B cell (primary cell): ENCODE results near the gene MOB3B. TPM values are rescaled to one million over a fixed set of nuclear protein-coding genes. Genes with fewer than 3 reads are reported as not detected.

ENCODE experiments used
- ATAC-seq: fragments of 200-7000 bp; cut with Tn5 transposase; one replicate; pipeline ENCODE4 v1.10.0; 2021; ENCODE audit warnings: low read depth, mild to moderate bottlenecking, moderate number of reproducible peaks, moderate library complexity
- CTCF ChIA-PET: fragments of 350-600 bp; sonication (Branson Sonifier 250); formaldehyde crosslinking; loops from one replicate; lab custom pipeline; 2021; ENCODE audit warnings: antibody characterized with exemption, inconsistent platforms; lab: Charles Lee
- POLR2A ChIA-PET: fragments of 350-600 bp; sonication (Branson Sonifier 250); formaldehyde crosslinking; loops from one replicate; lab custom pipeline; 2021; ENCODE audit warnings: antibody characterized with exemption; lab: Charles Lee
- DNase-seq: peaks from one replicate; pipeline ENCODE4 v3.0.0; 2013
- H2AFZ ChIP-seq: 2 replicates; pipeline ENCODE4 v1.6.1; 2012; ENCODE audit warnings: mild to moderate bottlenecking, low read depth, low read length; ENCODE audit not compliant: insufficient read depth, poor library complexity, severe bottlenecking
- H3K27ac ChIP-seq, 2 donors: 1 replicate in 1 of 2; 2 replicates in 1 of 2; pipeline ENCODE4 v1.5.1; 2012 to 2013; ENCODE audit warnings: low read length in 2 of 2, mild to moderate bottlenecking in 2 of 2, moderate library complexity in 1 of 2
- H3K27me3 ChIP-seq, 4 experiments: fragments of 200-600 bp in 1 of 4; sonication (generic) in 1 of 4; replicated peaks in 1 of 4; 1 replicate in 2 of 4; 2 replicates in 2 of 4; pipeline versions ENCODE4 v1.6.1 to v1.7.0; 2013 to 2016; ENCODE audit warnings: low read length in 3 of 4, mild to moderate bottlenecking in 2 of 4, mixed read lengths in 1 of 4, moderate library complexity in 1 of 4; ENCODE audit not compliant: insufficient read depth in 4 of 4, control insufficient read depth in 3 of 4; ENCODE audit errors: control extremely low read depth in 1 of 4
- H3K36me3 ChIP-seq, 2 experiments: replicated peaks in 1 of 2; 1 replicate in 1 of 2; 2 replicates in 1 of 2; pipeline versions ENCODE4 v1.6.1 to v1.7.1; 2013; ENCODE audit warnings: low read length in 1 of 2; ENCODE audit not compliant: insufficient read depth in 2 of 2, control insufficient read depth in 1 of 2; ENCODE audit errors: control extremely low read depth in 1 of 2, extremely low read depth in 1 of 2
- H3K4me1 ChIP-seq, 2 donors: fragments of 200-600 bp in 1 of 2; sonication (generic) in 1 of 2; 1 replicate in 1 of 2; 2 replicates in 1 of 2; pipeline versions ENCODE4 v1.5.1 to v1.6.1; 2013 to 2017; ENCODE audit warnings: low read length in 2 of 2; ENCODE audit not compliant: control insufficient read depth in 2 of 2, insufficient read depth in 2 of 2
- H3K4me2 ChIP-seq: replicated peaks from 2 replicates; pipeline ENCODE3; 2012; ENCODE audit warnings: mild to moderate bottlenecking, low read depth, low read length; ENCODE audit not compliant: poor library complexity, severe bottlenecking
- H3K4me3 ChIP-seq, 5 experiments: fragments of 200-600 bp in 1 of 5; sonication (generic) in 1 of 5; 1 replicate in 3 of 5; 2 replicates in 2 of 5; pipeline versions ENCODE4 v1.5.1 to v1.7.0; 2011 to 2016; ENCODE audit warnings: low read length in 4 of 5, mild to moderate bottlenecking in 4 of 5, low read depth in 2 of 5, control low read depth in 1 of 5, moderate library complexity in 1 of 5; ENCODE audit not compliant: insufficient read depth in 1 of 5; ENCODE audit errors: control extremely low read depth in 1 of 5, extremely low read depth in 1 of 5
- H3K79me2 ChIP-seq: fragments of 200-600 bp; sonication (generic); one replicate; pipeline ENCODE4 v1.6.0; 2016; ENCODE audit warnings: low read length; ENCODE audit not compliant: control insufficient read depth, insufficient read depth
- H3K9ac ChIP-seq: fragments of 200-600 bp; sonication (generic); 2 replicates; pipeline ENCODE4 v1.6.1; 2017; ENCODE audit warnings: mild to moderate bottlenecking, low read length, moderate library complexity
- H3K9me3 ChIP-seq, 3 donors: one replicate each; pipeline versions ENCODE4 v1.6.1 to v1.7.1; 2013; ENCODE audit warnings: low read length in 2 of 3; ENCODE audit not compliant: control insufficient read depth in 2 of 3, insufficient read depth in 1 of 3; ENCODE audit errors: control extremely low read depth in 1 of 3
- H4K20me1 ChIP-seq: 2 replicates; pipeline ENCODE4 v1.6.0; 2012; ENCODE audit warnings: mild to moderate bottlenecking, low read length; ENCODE audit not compliant: insufficient read depth, control insufficient read depth, poor library complexity, severe bottlenecking
- H3K27ac Mint-ChIP-seq: one replicate; pipeline ENCODE4 v1.8.0; 2021; ENCODE audit warnings: mixed read lengths
- H3K27me3 Mint-ChIP-seq: one replicate; pipeline ENCODE4 v1.8.0; 2021; ENCODE audit warnings: mixed read lengths
- H3K4me1 Mint-ChIP-seq: one replicate; pipeline ENCODE4 v1.8.0; 2021; ENCODE audit warnings: mixed read lengths
- H3K4me3 Mint-ChIP-seq: one replicate; pipeline ENCODE4 v1.8.0; 2021; ENCODE audit warnings: mixed read lengths
- H3K9me3 Mint-ChIP-seq: one replicate; pipeline ENCODE4 v1.8.0; 2022; ENCODE audit warnings: mixed read lengths; ENCODE audit not compliant: insufficient read depth
- EZH2 ChIP-seq: IDR thresholded peaks from 2 replicates; pipeline ENCODE4 v1.6.1; 2012; ENCODE audit warnings: borderline replicate concordance, low read depth, mild to moderate bottlenecking, moderate library complexity, low read length; ENCODE audit not compliant: insufficient read depth, poor library complexity, severe bottlenecking
- WGBS: methylation state at CpG from one replicate; pipeline ENCODE4 v1.1.5; 2013; ENCODE audit warnings: missing lambda C conversion rate; ENCODE audit not compliant: insufficient coverage; 5-methylcytosine and 5-hydroxymethylcytosine counted together
- intact Hi-C: fragments of 100-400 bp; cut with micrococcal nuclease; formaldehyde crosslinking; loops from one replicate; pipeline ENCODE4 v1.10.0; 2022
- polyA plus RNA-seq: library from polyadenylated mRNA; depleted of rRNA; stranded (reverse); fragments of >200 nt; gene quantifications from 2 replicates; pipeline ENCODE4 v1.2.3, GENCODE V29; 2012
- total RNA-seq, 2 donors: library from RNA; stranded (reverse); fragments of 120-200 nt in 1 of 2; gene quantifications; 1 replicate in 1 of 2; 2 replicates in 1 of 2; pipeline versions ENCODE4 v1.2.3 to v1.2.4, GENCODE V29; 2013 to 2022
- TF ChIP-seq, protein P1 (sequence below): fragments of 200-600 bp; IDR thresholded peaks from one replicate; pipeline ENCODE4 v1.8.0; 2022; ENCODE audit warnings: antibody characterized with exemption, mild to moderate bottlenecking

MOB3B gene
- total and polyA plus RNA-seq, 2 donors (not counting 1 experiment from before 2014, with no cell fraction given), result 7.3 to 7.9 TPM

DNA sequence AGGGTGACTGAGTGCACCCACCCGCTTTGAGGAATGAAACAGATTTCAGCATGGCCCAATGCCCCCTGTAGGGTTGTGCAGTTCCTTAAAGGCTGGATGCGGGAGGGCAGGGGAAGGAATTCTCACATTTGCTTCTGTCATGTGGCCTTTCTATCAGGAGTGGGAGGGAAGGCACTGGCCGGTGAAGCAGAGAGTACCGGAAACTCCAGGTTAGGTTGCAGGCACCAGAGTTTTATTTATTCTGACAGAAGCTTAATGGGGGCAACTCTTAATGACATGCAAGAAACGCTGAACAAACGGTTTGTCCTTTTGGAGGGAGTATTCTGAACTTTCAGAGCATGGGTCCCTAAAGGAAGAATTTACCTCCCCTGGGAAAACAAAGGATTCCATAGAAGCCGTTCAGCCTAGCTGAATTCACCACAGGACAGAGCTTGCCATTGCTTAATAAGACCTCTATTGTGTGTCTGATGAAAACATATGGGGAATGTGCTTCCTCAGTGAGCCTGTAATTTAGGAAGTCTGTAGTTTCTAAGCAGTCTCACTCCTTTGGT is 188.6 kb downstream of the MOB3B start:
- Mint-ChIP-seq H3K9me3 (no peaks in the 10 kb centered on the region), H3K27ac (no peak overlapping the region), H3K27me3 (no peaks in the 10 kb centered on the region), H3K4me1 (peaks cover 9% of the 10 kb centered on the region), H3K4me3 (no peak overlapping the region)
- no peak for DNase-seq
- ATAC-seq, result no peak
- peaks cover 8% of the 10 kb centered on the region for H4K20me1 ChIP-seq
- no peaks in the 10 kb centered on the region for H3K27me3 ChIP-seq
- H2AFZ ChIP-seq, result no peak overlapping the region
- 90% methylated on average over 6 of the region's 7 CpGs for WGBS
- H3K27ac ChIP-seq, result no peak overlapping the region
- POLR2A ChIA-PET, result no interaction called here
- H3K79me2 ChIP-seq, result peaks cover 31% of the 10 kb centered on the region
- TF ChIP-seq EZH2, result no peak
- TF ChIP-seq, protein P1, sequence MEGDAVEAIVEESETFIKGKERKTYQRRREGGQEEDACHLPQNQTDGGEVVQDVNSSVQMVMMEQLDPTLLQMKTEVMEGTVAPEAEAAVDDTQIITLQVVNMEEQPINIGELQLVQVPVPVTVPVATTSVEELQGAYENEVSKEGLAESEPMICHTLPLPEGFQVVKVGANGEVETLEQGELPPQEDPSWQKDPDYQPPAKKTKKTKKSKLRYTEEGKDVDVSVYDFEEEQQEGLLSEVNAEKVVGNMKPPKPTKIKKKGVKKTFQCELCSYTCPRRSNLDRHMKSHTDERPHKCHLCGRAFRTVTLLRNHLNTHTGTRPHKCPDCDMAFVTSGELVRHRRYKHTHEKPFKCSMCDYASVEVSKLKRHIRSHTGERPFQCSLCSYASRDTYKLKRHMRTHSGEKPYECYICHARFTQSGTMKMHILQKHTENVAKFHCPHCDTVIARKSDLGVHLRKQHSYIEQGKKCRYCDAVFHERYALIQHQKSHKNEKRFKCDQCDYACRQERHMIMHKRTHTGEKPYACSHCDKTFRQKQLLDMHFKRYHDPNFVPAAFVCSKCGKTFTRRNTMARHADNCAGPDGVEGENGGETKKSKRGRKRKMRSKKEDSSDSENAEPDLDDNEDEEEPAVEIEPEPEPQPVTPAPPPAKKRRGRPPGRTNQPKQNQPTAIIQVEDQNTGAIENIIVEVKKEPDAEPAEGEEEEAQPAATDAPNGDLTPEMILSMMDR, result no peak
- peaks cover 0 to 15% of the 10 kb centered on the region in 2 donors for H3K4me1 ChIP-seq
- H3K4me2 ChIP-seq, result no peak overlapping the region
- H3K9ac ChIP-seq, result no peak overlapping the region
- intact Hi-C loops, result loop anchor here (10.0 kb wide), 1 partner anchor 54 kb away; no protein-coding TSS in a partner anchor
- H3K36me3 ChIP-seq, result peaks cover 0 to 9% of the 10 kb centered on the region in 2 experiments
- H3K4me3 ChIP-seq, result no peak overlapping the region
- H3K9me3 ChIP-seq, result no peaks in the 10 kb centered on the region
- CTCF ChIA-PET, result interaction anchor here (1.0 to 2.2 kb wide), 2 partner anchors 10 to 189 kb away, joined by 3 to 6 read pairs; partner anchors contain the start of gene MOB3B

DNA sequence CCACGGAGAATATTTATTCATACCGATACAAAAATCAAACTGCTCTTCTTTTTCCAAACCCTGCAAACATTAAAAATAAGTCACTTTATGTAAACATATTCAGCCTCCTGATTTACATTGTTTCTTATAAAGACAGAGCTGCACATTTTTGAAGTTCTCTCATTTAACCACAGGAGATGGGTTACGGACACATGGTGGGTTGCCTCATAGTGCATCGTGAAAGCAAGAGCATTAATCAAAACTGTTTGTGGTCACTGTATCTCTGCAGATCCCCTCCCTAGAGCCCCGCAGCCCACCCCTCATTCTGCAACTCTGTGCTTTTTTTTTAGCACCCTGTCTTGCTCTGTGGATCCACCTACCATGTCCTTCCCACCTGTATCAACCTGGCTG is 189.3 kb downstream of the MOB3B start:
- TF ChIP-seq, protein P1, result no peak
- TF ChIP-seq EZH2, result no peak
- POLR2A ChIA-PET, result no interaction called here

More for the DNA sequence above, 189.3 kb downstream of the MOB3B start:
- H3K9ac ChIP-seq, result no peak overlapping the region
- no peaks in the 10 kb centered on the region for H3K9me3 ChIP-seq
- no peak overlapping the region for H3K4me2 ChIP-seq
- H3K79me2 ChIP-seq, result peaks cover 23% of the 10 kb centered on the region
- no peaks in the 10 kb centered on the region for H3K9me3 Mint-ChIP-seq
- no peaks in the 10 kb centered on the region for H3K27me3 ChIP-seq
- intact Hi-C loops, result loop anchor here (10.0 kb wide), 1 partner anchor 55 kb away; no protein-coding TSS in a partner anchor
- peaks cover 9% of the 10 kb centered on the region for H3K4me1 Mint-ChIP-seq
- peaks cover 8% of the 10 kb centered on the region for H4K20me1 ChIP-seq
- peaks cover 0 to 11% of the 10 kb centered on the region in 2 donors for H3K4me1 ChIP-seq
- H3K27ac ChIP-seq, result no peak overlapping the region
- no peak for ATAC-seq
- no peaks in the 10 kb centered on the region for H3K27me3 Mint-ChIP-seq
- WGBS, result 74% methylated on average over 3 of the region's 5 CpGs
- DNase-seq, result no peak
- CTCF ChIA-PET, result no interaction called here
- H3K4me3 Mint-ChIP-seq, result no peak overlapping the region
- H2AFZ ChIP-seq, result no peak overlapping the region
- no peak overlapping the region for H3K4me3 ChIP-seq
- H3K27ac Mint-ChIP-seq, result no peak overlapping the region
- peaks cover 0 to 9% of the 10 kb centered on the region in 2 experiments for H3K36me3 ChIP-seq
